Muscle layer of duodenum (tissue), 2 donors: ENCODE data around the gene SLC35B2.

Experiments used
- H3K27ac ChIP-seq: one replicate; pipeline ENCODE4 v1.7.0; 2013; ENCODE audit warnings: mild to moderate bottlenecking, low read length
- H3K27me3 ChIP-seq: one replicate; pipeline ENCODE4 v1.7.0; 2013; ENCODE audit warnings: low read depth, mild to moderate bottlenecking, control low read depth, low read length
- H3K36me3 ChIP-seq, 2 donors: one replicate each; pipeline ENCODE4 v1.7.0; 2013; ENCODE audit warnings: low read length in 2 of 2, control low read depth in 1 of 2, mild to moderate bottlenecking in 1 of 2; ENCODE audit not compliant: insufficient read depth in 2 of 2, control insufficient read depth in 1 of 2
- H3K4me1 ChIP-seq, 2 donors: one replicate each; pipeline ENCODE4 v1.7.0; 2013; ENCODE audit warnings: low read length in 2 of 2, mild to moderate bottlenecking in 2 of 2, control low read depth in 1 of 2, moderate library complexity in 1 of 2; ENCODE audit not compliant: insufficient read depth in 2 of 2, control insufficient read depth in 1 of 2
- H3K4me3 ChIP-seq, 2 donors: one replicate each; pipeline ENCODE4 v1.7.0; 2013; ENCODE audit warnings: low read length in 2 of 2, low read depth in 1 of 2, mild to moderate bottlenecking in 1 of 2
- H3K9me3 ChIP-seq, 2 donors: one replicate each; pipeline ENCODE4 v1.7.0; 2013; ENCODE audit warnings: low read length in 2 of 2, control low read depth in 1 of 2, mild to moderate bottlenecking in 1 of 2; ENCODE audit not compliant: control insufficient read depth in 1 of 2
- donor health status: healthy.

The SLC35B2 gene

GRCh38 chr6:44255871-44256774 is 1.2 kb downstream of the SLC35B2 start:
- Histone ChIP-seq H3K4me3 (peak overlapping the region; percentile 70 to 71), H3K36me3 (peaks cover 50 to 53% of the 10 kb centered on the region in 2 donors), H3K4me1 (peaks cover 9 to 38% of the 10 kb centered on the region in 2 donors), H3K9me3 (no peaks in the 10 kb centered on the region), H3K27me3 (no peaks in the 10 kb centered on the region), H3K27ac (peak overlapping the region; percentile 34)

- no peak overlapping the region for H3K4me3 ChIP-seq
- H3K27ac ChIP-seq: no peak overlapping the region
- no peaks in the 10 kb centered on the region for H3K27me3 ChIP-seq
- H3K36me3 ChIP-seq: peaks cover 58 to 59% of the 10 kb centered on the region in 2 donors
- H3K9me3 ChIP-seq: no peaks in the 10 kb centered on the region
- H3K4me1 ChIP-seq: peaks cover 9 to 43% of the 10 kb centered on the region in 2 donors
Observed at GRCh38 chr6:44255105-44255808, 2.1 kb downstream of the SLC35B2 start.

- Histone ChIP-seq H3K4me3 (no peak overlapping the region), H3K4me1 (peaks cover 9 to 48% of the 10 kb centered on the region in 2 donors), H3K27me3 (no peaks in the 10 kb centered on the region), H3K9me3 (no peaks in the 10 kb centered on the region), H3K27ac (no peak overlapping the region), H3K36me3 (peaks cover 59 to 60% of the 10 kb centered on the region in 2 donors)
Observed at GRCh38 chr6:44254191-44255104, 2.9 kb downstream of the SLC35B2 start.

- H3K27ac ChIP-seq: no peak overlapping the region
Observed at GRCh38 chr6:44253307-44254101, 3.8 kb downstream of the SLC35B2 start.

GRCh38 chr6:44251576-44252524 is 5.5 kb downstream of the SLC35B2 start:
- Histone ChIP-seq H3K4me3 (no peak overlapping the region), H3K9me3 (no peaks in the 10 kb centered on the region), H3K4me1 (peaks cover 13 to 54% of the 10 kb centered on the region in 2 donors), H3K27me3 (no peaks in the 10 kb centered on the region), H3K36me3 (peaks cover 64 to 75% of the 10 kb centered on the region in 2 donors), H3K27ac (no peak overlapping the region)

More at GRCh38 chr6:44253307-44254101, 3.8 kb downstream of the SLC35B2 start:
- H3K9me3 ChIP-seq: no peaks in the 10 kb centered on the region
- H3K4me3 ChIP-seq: no peak overlapping the region
- H3K36me3 ChIP-seq: peaks cover 65 to 68% of the 10 kb centered on the region in 2 donors
- no peaks in the 10 kb centered on the region for H3K27me3 ChIP-seq
- peaks cover 12 to 58% of the 10 kb centered on the region in 2 donors for H3K4me1 ChIP-seq

- peaks cover 64 to 75% of the 10 kb centered on the region in 2 donors for H3K36me3 ChIP-seq
- H3K27me3 ChIP-seq: no peaks in the 10 kb centered on the region
- peaks cover 4 to 43% of the 10 kb centered on the region in 2 donors for H3K4me1 ChIP-seq
- H3K27ac ChIP-seq: no peak overlapping the region
- H3K9me3 ChIP-seq: no peaks in the 10 kb centered on the region
- no peak overlapping the region for H3K4me3 ChIP-seq
Observed at GRCh38 chr6:44250718-44251123, 6.6 kb downstream of the SLC35B2 start.

GRCh38 chr6:44250067-44250717 is 7.1 kb downstream of the SLC35B2 start:
- Histone ChIP-seq H3K27me3 (no peaks in the 10 kb centered on the region), H3K27ac (no peak overlapping the region), H3K4me1 (peaks cover 4 to 38% of the 10 kb centered on the region in 2 donors), H3K4me3 (no peak overlapping the region), H3K36me3 (peaks cover 63 to 73% of the 10 kb centered on the region in 2 donors), H3K9me3 (no peaks in the 10 kb centered on the region)

- no peaks in the 10 kb centered on the region for H3K27me3 ChIP-seq
Observed at GRCh38 chr6:44249082-44249748, 8.1 kb downstream of the SLC35B2 start.

GRCh38 chr6:44248579-44248978 is 8.7 kb downstream of the SLC35B2 start:
- Histone ChIP-seq H3K27ac (peak overlapping the region; percentile 100), H3K36me3 (peaks cover 47 to 57% of the 10 kb centered on the region in 2 donors), H3K9me3 (no peaks in the 10 kb centered on the region), H3K4me3 (peak overlapping the region; percentile 87 to 100), H3K4me1 (peaks cover 4 to 28% of the 10 kb centered on the region in 2 donors), H3K27me3 (no peaks in the 10 kb centered on the region)

More at GRCh38 chr6:44249082-44249748, 8.1 kb downstream of the SLC35B2 start:
- Histone ChIP-seq H3K4me1 (peaks cover 4 to 29% of the 10 kb centered on the region in 2 donors), H3K4me3 (peak overlapping the region; percentile 87 to 100), H3K9me3 (no peaks in the 10 kb centered on the region), H3K36me3 (peaks cover 54 to 64% of the 10 kb centered on the region in 2 donors), H3K27ac (no peak overlapping the region)
